ENCODE measurements around the gene CCDC73. TPM values are rescaled to one million over a fixed set of nuclear protein-coding genes. Genes with fewer than 3 reads are reported as not detected.

CCDC73 gene
- total RNA-seq, 1 experiment from 2014 or later, result not detected

DNA sequence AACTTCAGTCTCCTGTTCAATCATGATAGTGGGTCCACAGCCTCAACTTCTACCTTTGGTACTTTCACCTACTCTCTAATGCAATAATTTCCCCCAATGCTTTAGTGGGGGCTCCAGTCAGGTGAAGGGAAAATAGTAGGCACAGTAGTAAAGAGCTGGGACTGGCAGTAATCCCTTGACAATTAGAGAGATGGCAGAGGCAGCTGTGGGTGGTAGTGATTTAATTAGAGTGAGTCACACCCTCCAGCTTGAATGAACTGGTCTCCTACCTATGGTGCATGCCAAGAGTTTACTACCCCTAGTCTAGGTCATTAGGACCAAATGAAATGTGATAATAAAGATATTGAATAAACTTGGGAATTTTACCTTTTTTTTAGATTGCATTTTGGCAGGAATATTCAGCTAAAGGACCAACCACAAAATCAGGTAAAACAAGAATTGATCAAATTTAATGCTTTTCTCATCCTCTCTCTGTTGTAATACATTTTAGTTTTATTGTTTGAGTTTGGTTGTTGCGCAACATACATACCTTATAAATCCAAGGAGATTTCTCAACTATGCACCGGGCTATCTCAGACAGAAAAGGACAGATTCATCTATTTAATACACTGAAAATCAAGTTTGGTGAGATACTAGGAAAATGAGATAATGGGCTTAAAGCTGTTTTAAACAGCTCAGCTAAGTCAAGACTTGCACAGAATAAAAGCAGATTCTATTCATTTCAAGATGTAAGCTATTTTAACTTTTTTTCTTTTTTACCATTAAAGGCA lies 44.2 kb upstream of the CCDC73 start (continued):
- TF ChIP-seq, protein P1, sequence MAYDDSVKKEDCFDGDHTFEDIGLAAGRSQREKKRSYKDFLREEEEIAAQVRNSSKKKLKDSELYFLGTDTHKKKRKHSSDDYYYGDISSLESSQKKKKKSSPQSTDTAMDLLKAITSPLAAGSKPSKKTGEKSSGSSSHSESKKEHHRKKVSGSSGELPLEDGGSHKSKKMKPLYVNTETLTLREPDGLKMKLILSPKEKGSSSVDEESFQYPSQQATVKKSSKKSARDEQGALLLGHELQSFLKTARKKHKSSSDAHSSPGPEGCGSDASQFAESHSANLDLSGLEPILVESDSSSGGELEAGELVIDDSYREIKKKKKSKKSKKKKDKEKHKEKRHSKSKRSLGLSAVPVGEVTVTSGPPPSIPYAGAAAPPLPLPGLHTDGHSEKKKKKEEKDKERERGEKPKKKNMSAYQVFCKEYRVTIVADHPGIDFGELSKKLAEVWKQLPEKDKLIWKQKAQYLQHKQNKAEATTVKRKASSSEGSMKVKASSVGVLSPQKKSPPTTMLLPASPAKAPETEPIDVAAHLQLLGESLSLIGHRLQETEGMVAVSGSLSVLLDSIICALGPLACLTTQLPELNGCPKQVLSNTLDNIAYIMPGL (CRISPR knock-in tag; IDR thresholded peaks at IDR 0.05), result no peak
- TF ChIP-seq PRRX2 (CRISPR knock-in tag; IDR thresholded peaks at IDR 0.05), result no peak
- no peak for TF ChIP-seq SMAD3 (CRISPR knock-in tag; IDR thresholded peaks at IDR 0.05; ENCODE audit: borderline replicate concordance)
- no peak for TF ChIP-seq ELF4 (CRISPR knock-in tag; IDR thresholded peaks at IDR 0.05; ENCODE audit: low read depth)
- TF ChIP-seq, protein P2, sequence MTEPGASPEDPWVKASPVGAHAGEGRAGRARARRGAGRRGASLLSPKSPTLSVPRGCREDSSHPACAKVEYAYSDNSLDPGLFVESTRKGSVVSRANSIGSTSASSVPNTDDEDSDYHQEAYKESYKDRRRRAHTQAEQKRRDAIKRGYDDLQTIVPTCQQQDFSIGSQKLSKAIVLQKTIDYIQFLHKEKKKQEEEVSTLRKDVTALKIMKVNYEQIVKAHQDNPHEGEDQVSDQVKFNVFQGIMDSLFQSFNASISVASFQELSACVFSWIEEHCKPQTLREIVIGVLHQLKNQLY (CRISPR knock-in tag; IDR thresholded peaks at IDR 0.05), result no peak
- no peak for TF ChIP-seq RELA (CRISPR knock-in tag; IDR thresholded peaks at IDR 0.05; ENCODE audit: borderline replicate concordance)
- TF ChIP-seq TEAD4 (CRISPR knock-in tag; IDR thresholded peaks at IDR 0.05), result no peak
- TF ChIP-seq CREB1 (CRISPR knock-in tag; IDR thresholded peaks at IDR 0.05), result no peak

DNA sequence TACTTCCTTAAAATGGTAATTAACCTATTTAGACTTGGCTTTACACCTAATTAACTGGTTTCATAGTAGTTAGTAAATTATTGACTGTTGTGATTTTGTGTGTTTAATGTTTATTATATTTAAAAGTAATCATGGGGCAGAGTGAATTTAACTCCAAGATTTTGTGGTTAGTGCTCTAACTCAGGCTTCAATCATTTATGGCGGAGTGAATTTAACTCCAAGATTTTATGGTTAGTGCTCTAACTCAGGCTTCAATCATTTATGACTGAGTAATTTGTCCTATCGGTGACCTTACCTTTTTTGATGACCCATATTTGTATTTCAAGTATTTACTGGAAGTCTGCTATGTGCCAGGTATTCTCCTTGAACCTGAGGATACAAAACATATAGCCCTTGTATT lies 42.5 kb upstream of the CCDC73 start:
- no peaks in the 10 kb centered on the region for H3K9me3 Mint-ChIP-seq
- DNase-seq (ENCODE audit: low spot score) (no peak), ATAC-seq (no peak)
- ChIA-PET POLR2A (no interaction called here), CTCF (no interaction called here)
- H3K27ac Mint-ChIP-seq, result no peak overlapping the region
- no peaks in the 10 kb centered on the region; the same call in 1 of the 2 replicates for H3K27me3 Mint-ChIP-seq (ENCODE audit: low read depth)
- no peak overlapping the region for H3K4me3 Mint-ChIP-seq
- peaks cover 12% of the 10 kb centered on the region for H3K4me1 Mint-ChIP-seq
- no peak for TF ChIP-seq HMGA2 (CRISPR knock-in tag; IDR thresholded peaks at IDR 0.05)
- TF ChIP-seq EMX1 (CRISPR knock-in tag; IDR thresholded peaks at IDR 0.05), result no peak
- no peak for TF ChIP-seq NFE2L1 (CRISPR knock-in tag; IDR thresholded peaks at IDR 0.05)
- TF ChIP-seq, protein P3, sequence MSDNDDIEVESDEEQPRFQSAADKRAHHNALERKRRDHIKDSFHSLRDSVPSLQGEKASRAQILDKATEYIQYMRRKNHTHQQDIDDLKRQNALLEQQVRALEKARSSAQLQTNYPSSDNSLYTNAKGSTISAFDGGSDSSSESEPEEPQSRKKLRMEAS (CRISPR knock-in tag; IDR thresholded peaks at IDR 0.05), result no peak
- TF ChIP-seq, protein P2 (CRISPR knock-in tag; IDR thresholded peaks at IDR 0.05), result no peak
- no peaks in the 10 kb centered on the region; the same call in 1 of the 2 replicates for H3K36me3 Mint-ChIP-seq

DNA sequence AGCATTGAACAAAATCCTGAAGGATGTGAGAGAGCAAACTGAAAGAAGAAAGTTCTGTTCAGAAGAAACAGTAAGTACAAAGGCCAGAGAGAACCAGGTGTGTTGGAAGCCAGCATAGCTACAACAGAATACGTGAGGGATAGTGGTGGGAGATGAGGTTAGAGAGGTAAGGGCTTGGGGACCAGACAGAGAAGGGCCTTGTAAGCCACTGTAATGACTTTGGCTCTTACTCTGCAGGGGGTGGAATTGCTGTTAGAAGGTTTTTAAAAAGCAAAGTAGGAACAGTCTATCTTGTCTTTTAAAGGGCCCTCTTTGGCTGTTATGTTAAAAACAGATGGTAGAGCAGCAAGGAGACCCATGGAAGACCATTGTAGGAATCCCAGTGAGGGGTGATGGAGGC lies 39.5 kb upstream of the CCDC73 start:
- H3K27ac Mint-ChIP-seq, result no peak overlapping the region
- no peak for ATAC-seq
- CTCF ChIA-PET, result interaction anchor here (2.7 kb wide), 1 partner anchor 25 kb away, joined by 7 read pairs; no protein-coding TSS in a partner anchor
- TF ChIP-seq, protein P4, sequence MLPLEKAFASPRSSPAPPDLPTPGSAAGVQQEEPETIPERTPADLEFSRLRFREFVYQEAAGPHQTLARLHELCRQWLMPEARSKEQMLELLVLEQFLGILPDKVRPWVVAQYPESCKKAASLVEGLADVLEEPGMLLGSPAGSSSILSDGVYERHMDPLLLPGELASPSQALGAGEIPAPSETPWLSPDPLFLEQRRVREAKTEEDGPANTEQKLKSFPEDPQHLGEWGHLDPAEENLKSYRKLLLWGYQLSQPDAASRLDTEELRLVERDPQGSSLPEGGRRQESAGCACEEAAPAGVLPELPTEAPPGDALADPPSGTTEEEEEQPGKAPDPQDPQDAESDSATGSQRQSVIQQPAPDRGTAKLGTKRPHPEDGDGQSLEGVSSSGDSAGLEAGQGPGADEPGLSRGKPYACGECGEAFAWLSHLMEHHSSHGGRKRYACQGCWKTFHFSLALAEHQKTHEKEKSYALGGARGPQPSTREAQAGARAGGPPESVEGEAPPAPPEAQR (CRISPR knock-in tag; IDR thresholded peaks at IDR 0.05), result no peak
- TF ChIP-seq, protein P5, sequence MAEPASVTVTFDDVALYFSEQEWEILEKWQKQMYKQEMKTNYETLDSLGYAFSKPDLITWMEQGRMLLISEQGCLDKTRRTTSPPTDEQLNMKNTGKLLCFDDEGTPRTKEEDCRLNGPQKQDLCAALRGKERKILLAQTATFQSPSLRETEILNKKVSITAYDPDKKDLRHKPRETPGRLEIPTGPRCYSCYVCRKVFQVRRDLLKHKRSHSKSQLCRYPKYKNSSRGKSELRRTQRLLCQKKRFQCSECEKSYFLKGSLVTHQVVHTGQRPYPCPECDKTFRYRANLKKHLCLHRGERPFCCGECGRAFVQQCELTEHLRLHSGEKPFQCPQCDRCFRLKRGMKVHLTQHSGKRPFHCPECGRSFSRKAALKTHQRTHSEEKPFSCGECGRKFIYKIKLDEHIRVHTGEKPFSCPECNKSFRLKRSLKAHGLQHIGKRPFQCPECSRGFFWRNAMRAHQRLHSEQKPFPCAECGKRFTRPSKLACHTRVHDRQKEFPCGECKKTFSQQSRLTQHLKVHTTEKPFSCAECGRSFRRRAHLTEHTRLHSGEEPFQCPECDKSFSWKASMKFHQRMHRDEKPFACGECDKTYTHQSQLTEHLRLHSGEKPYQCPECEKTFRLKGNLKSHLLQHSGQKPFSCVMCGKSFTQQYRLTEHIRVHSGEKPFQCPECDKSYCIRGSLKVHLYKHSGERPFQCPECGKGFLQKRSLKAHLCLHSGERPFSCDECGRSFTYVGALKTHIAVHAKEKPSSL (CRISPR knock-in tag; conservative IDR thresholded peaks at IDR 0.05), result no peak
- no peak for TF ChIP-seq ATF1 (CRISPR knock-in tag; IDR thresholded peaks at IDR 0.05)
- TF ChIP-seq, protein P6, sequence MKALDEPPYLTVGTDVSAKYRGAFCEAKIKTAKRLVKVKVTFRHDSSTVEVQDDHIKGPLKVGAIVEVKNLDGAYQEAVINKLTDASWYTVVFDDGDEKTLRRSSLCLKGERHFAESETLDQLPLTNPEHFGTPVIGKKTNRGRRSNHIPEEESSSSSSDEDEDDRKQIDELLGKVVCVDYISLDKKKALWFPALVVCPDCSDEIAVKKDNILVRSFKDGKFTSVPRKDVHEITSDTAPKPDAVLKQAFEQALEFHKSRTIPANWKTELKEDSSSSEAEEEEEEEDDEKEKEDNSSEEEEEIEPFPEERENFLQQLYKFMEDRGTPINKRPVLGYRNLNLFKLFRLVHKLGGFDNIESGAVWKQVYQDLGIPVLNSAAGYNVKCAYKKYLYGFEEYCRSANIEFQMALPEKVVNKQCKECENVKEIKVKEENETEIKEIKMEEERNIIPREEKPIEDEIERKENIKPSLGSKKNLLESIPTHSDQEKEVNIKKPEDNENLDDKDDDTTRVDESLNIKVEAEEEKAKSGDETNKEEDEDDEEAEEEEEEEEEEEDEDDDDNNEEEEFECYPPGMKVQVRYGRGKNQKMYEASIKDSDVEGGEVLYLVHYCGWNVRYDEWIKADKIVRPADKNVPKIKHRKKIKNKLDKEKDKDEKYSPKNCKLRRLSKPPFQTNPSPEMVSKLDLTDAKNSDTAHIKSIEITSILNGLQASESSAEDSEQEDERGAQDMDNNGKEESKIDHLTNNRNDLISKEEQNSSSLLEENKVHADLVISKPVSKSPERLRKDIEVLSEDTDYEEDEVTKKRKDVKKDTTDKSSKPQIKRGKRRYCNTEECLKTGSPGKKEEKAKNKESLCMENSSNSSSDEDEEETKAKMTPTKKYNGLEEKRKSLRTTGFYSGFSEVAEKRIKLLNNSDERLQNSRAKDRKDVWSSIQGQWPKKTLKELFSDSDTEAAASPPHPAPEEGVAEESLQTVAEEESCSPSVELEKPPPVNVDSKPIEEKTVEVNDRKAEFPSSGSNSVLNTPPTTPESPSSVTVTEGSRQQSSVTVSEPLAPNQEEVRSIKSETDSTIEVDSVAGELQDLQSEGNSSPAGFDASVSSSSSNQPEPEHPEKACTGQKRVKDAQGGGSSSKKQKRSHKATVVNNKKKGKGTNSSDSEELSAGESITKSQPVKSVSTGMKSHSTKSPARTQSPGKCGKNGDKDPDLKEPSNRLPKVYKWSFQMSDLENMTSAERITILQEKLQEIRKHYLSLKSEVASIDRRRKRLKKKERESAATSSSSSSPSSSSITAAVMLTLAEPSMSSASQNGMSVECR (CRISPR knock-in tag; IDR thresholded peaks at IDR 0.05; ENCODE audit: borderline replicate concordance), result no peak
- TF ChIP-seq, protein P7, sequence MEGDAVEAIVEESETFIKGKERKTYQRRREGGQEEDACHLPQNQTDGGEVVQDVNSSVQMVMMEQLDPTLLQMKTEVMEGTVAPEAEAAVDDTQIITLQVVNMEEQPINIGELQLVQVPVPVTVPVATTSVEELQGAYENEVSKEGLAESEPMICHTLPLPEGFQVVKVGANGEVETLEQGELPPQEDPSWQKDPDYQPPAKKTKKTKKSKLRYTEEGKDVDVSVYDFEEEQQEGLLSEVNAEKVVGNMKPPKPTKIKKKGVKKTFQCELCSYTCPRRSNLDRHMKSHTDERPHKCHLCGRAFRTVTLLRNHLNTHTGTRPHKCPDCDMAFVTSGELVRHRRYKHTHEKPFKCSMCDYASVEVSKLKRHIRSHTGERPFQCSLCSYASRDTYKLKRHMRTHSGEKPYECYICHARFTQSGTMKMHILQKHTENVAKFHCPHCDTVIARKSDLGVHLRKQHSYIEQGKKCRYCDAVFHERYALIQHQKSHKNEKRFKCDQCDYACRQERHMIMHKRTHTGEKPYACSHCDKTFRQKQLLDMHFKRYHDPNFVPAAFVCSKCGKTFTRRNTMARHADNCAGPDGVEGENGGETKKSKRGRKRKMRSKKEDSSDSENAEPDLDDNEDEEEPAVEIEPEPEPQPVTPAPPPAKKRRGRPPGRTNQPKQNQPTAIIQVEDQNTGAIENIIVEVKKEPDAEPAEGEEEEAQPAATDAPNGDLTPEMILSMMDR (IDR thresholded peaks at IDR 0.05), result no peak

More for the DNA sequence above, 39.5 kb upstream of the CCDC73 start:
- Mint-ChIP-seq H3K27me3 (ENCODE audit: low read depth) (peaks cover 23% of the 10 kb centered on the region), H3K4me1 (peaks cover 20% of the 10 kb centered on the region), H3K9me3 (no peaks in the 10 kb centered on the region), H3K4me3 (no peak overlapping the region), H3K36me3 (no peaks in the 10 kb centered on the region; the same call in 1 of the 2 replicates)
- DNase-seq (ENCODE audit: low spot score), result no peak
- POLR2A ChIA-PET, result no interaction called here
